Tibial nerve (tissue), 4 donors: Measurements from ENCODE around the gene CNPY3.

ENCODE experiments used
- EP300 ChIP-seq, 2 donors: sonication (generic); formaldehyde crosslinking; IDR thresholded peaks; one replicate each; pipeline ENCODE4 v1.6.1; 2017; ENCODE audit warnings: antibody characterized with exemption in 2 of 2, mild to moderate bottlenecking in 1 of 2
- TF ChIP-seq, protein P1 (sequence below), 5 experiments: fragments of 200-600 bp in 3 of 5; fragments of 450-650 bp in 2 of 5; sonication (generic) in 3 of 5; IDR thresholded peaks; one replicate each; pipeline ENCODE4 v1.5.1; 2016 to 2019; ENCODE audit warnings: antibody characterized with exemption in 5 of 5, mild to moderate bottlenecking in 3 of 5, moderate library complexity in 2 of 5

DNA sequence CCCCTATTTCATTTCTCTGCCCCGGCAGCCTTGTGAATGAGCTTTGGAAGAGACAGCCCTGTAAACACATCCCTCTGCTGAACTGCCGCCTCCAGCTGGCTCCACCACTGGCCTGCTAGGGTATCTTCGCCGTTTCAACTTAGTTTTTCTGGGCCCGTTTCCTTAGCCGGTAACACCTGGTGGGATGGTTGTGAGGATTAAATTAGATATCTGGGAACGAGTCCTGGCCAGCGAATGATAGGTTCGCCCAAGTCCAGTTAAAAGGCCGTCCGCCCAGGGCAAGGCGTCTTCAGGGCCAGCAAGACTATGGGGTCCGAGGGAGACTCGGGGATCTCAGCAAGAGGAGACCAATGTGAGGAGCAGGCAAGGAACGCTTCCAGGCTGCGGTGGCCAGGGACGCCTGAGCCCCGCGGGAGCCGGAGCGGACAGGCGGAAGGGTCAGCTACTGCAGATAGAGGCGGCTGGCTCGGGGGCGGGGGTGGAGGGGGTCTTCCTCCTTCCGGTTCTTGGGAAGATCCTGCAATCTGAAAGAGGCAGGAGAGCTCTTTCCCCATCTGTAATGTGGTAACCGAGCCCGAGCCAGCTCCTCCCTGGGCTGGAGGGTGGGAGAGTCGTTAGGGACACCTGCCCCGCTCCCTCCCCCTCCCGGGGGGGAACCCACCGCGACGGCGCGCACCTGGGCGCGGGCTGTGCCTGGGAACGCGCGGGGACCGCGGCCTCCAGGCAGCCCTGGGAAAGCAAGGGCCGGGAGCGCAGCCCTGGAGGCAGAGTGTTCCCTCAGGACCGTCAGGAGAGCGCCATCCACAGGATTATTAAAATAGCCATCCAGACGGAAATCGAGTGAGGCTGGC, 17.9 kb upstream of the CNPY3 start:
- TF ChIP-seq, protein P1, sequence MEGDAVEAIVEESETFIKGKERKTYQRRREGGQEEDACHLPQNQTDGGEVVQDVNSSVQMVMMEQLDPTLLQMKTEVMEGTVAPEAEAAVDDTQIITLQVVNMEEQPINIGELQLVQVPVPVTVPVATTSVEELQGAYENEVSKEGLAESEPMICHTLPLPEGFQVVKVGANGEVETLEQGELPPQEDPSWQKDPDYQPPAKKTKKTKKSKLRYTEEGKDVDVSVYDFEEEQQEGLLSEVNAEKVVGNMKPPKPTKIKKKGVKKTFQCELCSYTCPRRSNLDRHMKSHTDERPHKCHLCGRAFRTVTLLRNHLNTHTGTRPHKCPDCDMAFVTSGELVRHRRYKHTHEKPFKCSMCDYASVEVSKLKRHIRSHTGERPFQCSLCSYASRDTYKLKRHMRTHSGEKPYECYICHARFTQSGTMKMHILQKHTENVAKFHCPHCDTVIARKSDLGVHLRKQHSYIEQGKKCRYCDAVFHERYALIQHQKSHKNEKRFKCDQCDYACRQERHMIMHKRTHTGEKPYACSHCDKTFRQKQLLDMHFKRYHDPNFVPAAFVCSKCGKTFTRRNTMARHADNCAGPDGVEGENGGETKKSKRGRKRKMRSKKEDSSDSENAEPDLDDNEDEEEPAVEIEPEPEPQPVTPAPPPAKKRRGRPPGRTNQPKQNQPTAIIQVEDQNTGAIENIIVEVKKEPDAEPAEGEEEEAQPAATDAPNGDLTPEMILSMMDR (IDR thresholded peaks at IDR 0.05): no peak
- TF ChIP-seq EP300 (IDR thresholded peaks at IDR 0.05): no peak
